Hepatocyte (in vitro differentiated cells): ENCODE results near the gene TTYH2.

Experiments
- CTCF ChIP-seq: fragments of 200-600 bp; sonication (generic); IDR thresholded peaks from 2 replicates; pipeline ENCODE4 v1.5.1; 2016; ENCODE audit warnings: antibody characterized with exemption, mild to moderate bottlenecking; ENCODE audit not compliant: poor library complexity
- EZH2 ChIP-seq: fragments of 200-600 bp; sonication (generic); IDR thresholded peaks from 2 replicates; pipeline ENCODE4 v1.6.1; 2016; ENCODE audit warnings: antibody characterized with exemption, mild to moderate bottlenecking, borderline replicate concordance
- EZH2phosphoT487 ChIP-seq: fragments of 200-600 bp; sonication (generic); IDR thresholded peaks from one replicate; pipeline ENCODE4 v1.6.1; 2018; ENCODE audit warnings: antibody characterized with exemption, mild to moderate bottlenecking, low read depth, moderate library complexity; ENCODE audit not compliant: unreplicated experiment, severe bottlenecking

DNA sequence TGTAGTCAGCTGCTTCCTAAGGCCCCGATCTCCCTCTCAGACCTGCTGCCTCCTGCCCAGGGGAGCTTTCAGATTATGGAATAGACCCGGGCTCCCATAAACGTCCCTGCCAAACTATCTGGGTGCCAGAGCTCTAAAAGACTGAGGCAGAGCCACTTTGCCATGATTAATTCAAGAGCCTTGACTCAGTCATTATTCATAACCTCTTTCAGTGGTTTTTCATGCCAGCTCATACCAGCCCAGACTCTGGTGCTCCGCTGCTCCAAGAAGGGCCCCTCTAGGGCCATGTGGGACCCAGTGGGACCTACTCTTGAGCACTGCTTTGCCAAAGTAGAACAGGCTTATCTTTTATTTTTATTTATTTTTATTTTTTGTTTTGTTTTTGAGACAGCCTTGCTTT lies 84.6 kb downstream of the TTYH2 start:
- TF ChIP-seq CTCF (no peak), EZH2 (no peak), EZH2phosphoT487 (no peak)
